A549 (cell line): ENCODE data around the gene FAM114A2. TPM values are rescaled to one million over a fixed set of nuclear protein-coding genes. Genes with fewer than 3 reads are reported as not detected.
A peak's percentile ranks its signal among the peaks of the same experiment; 100 is the strongest.

ENCODE experiments used
- ATAC-seq, 2 experiments: fragments of 200-7000 bp in 1 of 2; fragments of >200 bp in 1 of 2; cut with Nextera tagmentation in 1 of 2; cut with Tn5 transposase in 1 of 2; 3 replicates each; pipeline versions ENCODE4 v1.8.0 to v1.9.1; 2018 to 2020; ENCODE audit warnings: mild to moderate bottlenecking in 1 of 2, moderate library complexity in 1 of 2
- CTCF ChIA-PET: fragments of 300-600 bp; sonication (Branson Sonifier 250); formaldehyde crosslinking; extraction: SDS; loops from one replicate; lab custom pipeline; 2021; ENCODE audit warnings: antibody characterized with exemption, inconsistent platforms; lab: Yijun Ruan, JAX
- POLR2A ChIA-PET: fragments of 350-600 bp; formaldehyde crosslinking; extraction: SDS; loops from one replicate; lab custom pipeline; 2021; ENCODE audit warnings: antibody characterized with exemption, inconsistent platforms; lab: Yijun Ruan, JAX
- DNase-seq, 2 experiments: peaks; one replicate each; pipeline versions ENCODE4 v3.0.0 to v3.0.0-alpha.2; 2011 to 2016; ENCODE audit warnings: low read depth in 1 of 2, low spot score in 1 of 2
- FAIRE-seq: peaks from 2 replicates; lab custom pipeline; 2011; peaks lifted over from hg19 to GRCh38; lab: Jason Lieb, UNC
- H3K27ac ChIP-seq, 2 experiments: fragments of >200 bp; sonication (Bioruptor Twin); formaldehyde crosslinking; 3 replicates each; pipeline ENCODE4 v1.5.1; 2016 to 2017
- H3K4me1 ChIP-seq: fragments of >200 bp; sonication (Bioruptor Twin); formaldehyde crosslinking; 3 replicates; pipeline ENCODE4 v1.6.1; 2016
- H3K4me2 ChIP-seq: fragments of >200 bp; sonication (Bioruptor Twin); formaldehyde crosslinking; 3 replicates; pipeline ENCODE4 v1.6.1; 2016
- H3K4me3 ChIP-seq: fragments of >200 bp; sonication (Bioruptor Twin); formaldehyde crosslinking; 3 replicates; pipeline ENCODE4 v1.5.1; 2016
- H3K9me3 ChIP-seq: fragments of >200 bp; sonication (Bioruptor Twin); formaldehyde crosslinking; 3 replicates; pipeline ENCODE4 v1.6.1; 2016
- BHLHE40 ChIP-seq: IDR thresholded peaks from 2 replicates; pipeline ENCODE4 v1.6.1; 2012; ENCODE audit warnings: low read depth, low read length, inconsistent platforms
- CBX2 ChIP-seq: fragments of 200-600 bp; sonication (generic); IDR thresholded peaks from 2 replicates; pipeline ENCODE4 v1.6.1; 2016; ENCODE audit warnings: low read depth, mild to moderate bottlenecking, borderline replicate concordance
- CHD2 ChIP-seq: fragments of 150-350 bp; IDR thresholded peaks from 2 replicates; pipeline ENCODE4 v1.6.1; 2014; ENCODE audit warnings: low read length; ENCODE audit not compliant: partially characterized antibody
- EHMT2 ChIP-seq: fragments of 200-600 bp; sonication (generic); IDR thresholded peaks from 2 replicates; pipeline ENCODE4 v1.6.1; 2016; ENCODE audit warnings: antibody characterized with exemption, low read depth, mild to moderate bottlenecking, moderate library complexity
- ESRRA ChIP-seq: fragments of 150-350 bp; IDR thresholded peaks from 2 replicates; pipeline ENCODE4 v1.6.1; 2014; ENCODE audit warnings: mild to moderate bottlenecking, low read length, borderline replicate concordance
- FOXS1 ChIP-seq: fragments of 250-450 bp; sonication (Bioruptor Pico); IDR thresholded peaks from 2 replicates; pipeline ENCODE4 v1.5.0; 2020; ENCODE audit warnings: mild to moderate bottlenecking, moderate library complexity
- HOXB13 ChIP-seq: fragments of 250-450 bp; sonication (Bioruptor Pico); IDR thresholded peaks from 2 replicates; pipeline ENCODE4 v1.5.0; 2020; ENCODE audit warnings: low read depth, mild to moderate bottlenecking, moderate library complexity
- JUN ChIP-seq, 2 experiments: fragments of >200 bp; sonication (Bioruptor Twin); formaldehyde crosslinking; IDR thresholded peaks; 2 replicates in 1 of 2; 3 replicates in 1 of 2; pipeline ENCODE4 v1.6.1; 2016 to 2017
- JUNB ChIP-seq: fragments of >200 bp; sonication (Bioruptor Twin); formaldehyde crosslinking; IDR thresholded peaks from 2 replicates; pipeline ENCODE4 v1.6.1; 2016
- MAFK ChIP-seq: fragments of 450-650 bp; IDR thresholded peaks from 2 replicates; pipeline ENCODE4 v1.6.1; 2014; ENCODE audit not compliant: partially characterized antibody
- RAD21 ChIP-seq, 2 experiments: fragments of >200 bp in 1 of 2; sonication (Bioruptor Twin) in 1 of 2; formaldehyde crosslinking in 1 of 2; IDR thresholded peaks in 1 of 2; conservative IDR thresholded peaks in 1 of 2; 2 replicates in 1 of 2; 3 replicates in 1 of 2; pipeline ENCODE4 v1.6.1; 2012 to 2018; ENCODE audit warnings: inconsistent platforms in 1 of 2
- RFX5 ChIP-seq: fragments of 450-650 bp; IDR thresholded peaks from 2 replicates; pipeline ENCODE4 v1.7.1; 2014; ENCODE audit warnings: antibody characterized with exemption, mild to moderate bottlenecking, moderate library complexity
- WGBS: methylation state at CpG from one replicate; pipeline ENCODE4 v1.1.6; 2017; ENCODE audit errors: missing lambda C conversion rate; 5-methylcytosine and 5-hydroxymethylcytosine counted together
- polyA plus RNA-seq, 4 experiments: library from polyadenylated mRNA; depleted of rRNA in 3 of 4; stranded (reverse); fragments of >200 nt; fragmentation: RNase III in 1 of 4; extraction: RNeasy Plus Mini Kit Qiagen cat#74134 plus additional on column Dnase treatment in 1 of 4; gene quantifications; 2 replicates in 3 of 4; 3 replicates in 1 of 4; pipeline ENCODE4 v1.2.3, GENCODE V29; 2011 to 2017
- TF ChIP-seq, protein P1 (sequence below): fragments of 250-450 bp; sonication (Bioruptor Pico); IDR thresholded peaks from 2 replicates; pipeline ENCODE4 v1.5.0; 2020; ENCODE audit warnings: low read depth, mild to moderate bottlenecking, moderate library complexity
- TF ChIP-seq, protein P2 (sequence below): IDR thresholded peaks from 2 replicates; pipeline ENCODE4 v1.6.1; 2012
- TF ChIP-seq, protein P3 (sequence below): fragments of >200 bp; sonication (Bioruptor Twin); formaldehyde crosslinking; IDR thresholded peaks from 2 replicates; pipeline ENCODE4 v1.6.1; 2016
- TF ChIP-seq, protein P4 (sequence below): fragments of >200 bp; sonication (Bioruptor Twin); formaldehyde crosslinking; IDR thresholded peaks from 3 replicates; pipeline ENCODE4 v1.6.1; 2016
- TF ChIP-seq, protein P5 (sequence below): fragments of >200 bp; sonication (Bioruptor Twin); formaldehyde crosslinking; IDR thresholded peaks from 3 replicates; pipeline ENCODE4 v1.5.1; 2016

FAM114A2 gene
- polyA plus RNA-seq, 2 of the 4 experiments (the other 2 are of a cell fraction) = 14.6 to 21.3 TPM

DNA sequence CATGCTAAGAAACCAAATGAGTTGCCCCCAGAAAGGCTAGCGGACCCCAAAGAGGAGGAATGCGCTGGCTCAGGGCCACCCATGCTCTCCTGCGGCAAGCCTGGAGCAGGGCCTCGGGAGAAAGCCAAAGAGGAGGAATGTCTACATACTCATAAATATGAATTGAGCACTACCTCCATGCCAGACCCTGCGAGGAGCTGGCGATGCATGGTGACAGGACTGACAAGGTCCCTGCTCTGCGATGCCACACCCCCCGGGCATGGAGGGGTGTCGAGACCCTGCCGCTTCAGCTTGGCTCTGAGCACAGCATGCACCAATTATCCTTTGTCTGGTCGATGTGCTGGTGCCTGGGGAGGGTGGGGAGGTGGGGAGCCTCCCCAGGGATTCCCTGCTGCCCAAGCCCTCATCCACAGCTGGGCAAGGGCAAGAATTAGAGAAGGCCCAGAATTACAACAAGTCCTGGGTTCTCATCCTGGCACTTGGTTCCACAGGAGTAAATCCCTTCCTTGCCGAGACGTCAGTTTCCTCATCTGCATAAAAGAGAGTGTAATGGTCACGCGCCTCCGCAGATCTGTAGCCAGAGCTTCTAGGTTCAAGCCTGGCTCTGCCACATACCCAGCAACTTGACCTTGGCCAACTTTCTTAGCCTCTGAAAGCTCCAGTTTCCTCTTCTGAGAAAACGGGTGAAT is 74.4 kb downstream of the FAM114A2 start:
- Histone ChIP-seq H3K4me1 (no peaks in the 10 kb centered on the region), H3K4me3 (no peak overlapping the region), H3K27ac (no peak overlapping the region), H3K4me2 (peak overlapping the region; percentile 62; the same call in 1 of the 3 replicates), H3K9me3 (no peaks in the 10 kb centered on the region)
- FAIRE-seq (no peak), DNase-seq (no peak), ATAC-seq (peak in 1 of 2 experiments; percentile 14; a peak in 2 of 6 replicates)
- POLR2A ChIA-PET = no interaction called here
- CTCF ChIA-PET = interaction anchor here (0.6 to 6.2 kb wide), 63 partner anchors 7 to 1578 kb away, joined by 3 to 102 read pairs (median 3); no protein-coding TSS in a partner anchor
- 65% methylated on average over 13 of the region's 17 CpGs for WGBS
- no peak for TF ChIP-seq JUNB
- TF ChIP-seq, protein P1, sequence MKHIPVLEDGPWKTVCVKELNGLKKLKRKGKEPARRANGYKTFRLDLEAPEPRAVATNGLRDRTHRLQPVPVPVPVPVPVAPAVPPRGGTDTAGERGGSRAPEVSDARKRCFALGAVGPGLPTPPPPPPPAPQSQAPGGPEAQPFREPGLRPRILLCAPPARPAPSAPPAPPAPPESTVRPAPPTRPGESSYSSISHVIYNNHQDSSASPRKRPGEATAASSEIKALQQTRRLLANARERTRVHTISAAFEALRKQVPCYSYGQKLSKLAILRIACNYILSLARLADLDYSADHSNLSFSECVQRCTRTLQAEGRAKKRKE = no peak
- TF ChIP-seq BHLHE40 = no peak
- TF ChIP-seq RAD21 (conservative IDR thresholded peaks at IDR 0.05 in 1 of 2, IDR thresholded peaks at IDR 0.05 in 1 of 2) = no peak
- TF ChIP-seq, protein P2, sequence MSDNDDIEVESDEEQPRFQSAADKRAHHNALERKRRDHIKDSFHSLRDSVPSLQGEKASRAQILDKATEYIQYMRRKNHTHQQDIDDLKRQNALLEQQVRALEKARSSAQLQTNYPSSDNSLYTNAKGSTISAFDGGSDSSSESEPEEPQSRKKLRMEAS = no peak
- TF ChIP-seq, protein P3, sequence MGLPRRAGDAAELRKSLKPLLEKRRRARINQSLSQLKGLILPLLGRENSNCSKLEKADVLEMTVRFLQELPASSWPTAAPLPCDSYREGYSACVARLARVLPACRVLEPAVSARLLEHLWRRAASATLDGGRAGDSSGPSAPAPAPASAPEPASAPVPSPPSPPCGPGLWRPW = no peak
- TF ChIP-seq EHMT2 = no peak
- TF ChIP-seq JUN (IDR thresholded peaks at IDR 0.05) = no peak
- no peak for TF ChIP-seq FOXS1 (CRISPR knock-in tag)
- TF ChIP-seq, protein P4, sequence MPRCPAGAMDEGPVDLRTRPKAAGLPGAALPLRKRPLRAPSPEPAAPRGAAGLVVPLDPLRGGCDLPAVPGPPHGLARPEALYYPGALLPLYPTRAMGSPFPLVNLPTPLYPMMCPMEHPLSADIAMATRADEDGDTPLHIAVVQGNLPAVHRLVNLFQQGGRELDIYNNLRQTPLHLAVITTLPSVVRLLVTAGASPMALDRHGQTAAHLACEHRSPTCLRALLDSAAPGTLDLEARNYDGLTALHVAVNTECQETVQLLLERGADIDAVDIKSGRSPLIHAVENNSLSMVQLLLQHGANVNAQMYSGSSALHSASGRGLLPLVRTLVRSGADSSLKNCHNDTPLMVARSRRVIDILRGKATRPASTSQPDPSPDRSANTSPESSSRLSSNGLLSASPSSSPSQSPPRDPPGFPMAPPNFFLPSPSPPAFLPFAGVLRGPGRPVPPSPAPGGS = no peak
- TF ChIP-seq, protein P5, sequence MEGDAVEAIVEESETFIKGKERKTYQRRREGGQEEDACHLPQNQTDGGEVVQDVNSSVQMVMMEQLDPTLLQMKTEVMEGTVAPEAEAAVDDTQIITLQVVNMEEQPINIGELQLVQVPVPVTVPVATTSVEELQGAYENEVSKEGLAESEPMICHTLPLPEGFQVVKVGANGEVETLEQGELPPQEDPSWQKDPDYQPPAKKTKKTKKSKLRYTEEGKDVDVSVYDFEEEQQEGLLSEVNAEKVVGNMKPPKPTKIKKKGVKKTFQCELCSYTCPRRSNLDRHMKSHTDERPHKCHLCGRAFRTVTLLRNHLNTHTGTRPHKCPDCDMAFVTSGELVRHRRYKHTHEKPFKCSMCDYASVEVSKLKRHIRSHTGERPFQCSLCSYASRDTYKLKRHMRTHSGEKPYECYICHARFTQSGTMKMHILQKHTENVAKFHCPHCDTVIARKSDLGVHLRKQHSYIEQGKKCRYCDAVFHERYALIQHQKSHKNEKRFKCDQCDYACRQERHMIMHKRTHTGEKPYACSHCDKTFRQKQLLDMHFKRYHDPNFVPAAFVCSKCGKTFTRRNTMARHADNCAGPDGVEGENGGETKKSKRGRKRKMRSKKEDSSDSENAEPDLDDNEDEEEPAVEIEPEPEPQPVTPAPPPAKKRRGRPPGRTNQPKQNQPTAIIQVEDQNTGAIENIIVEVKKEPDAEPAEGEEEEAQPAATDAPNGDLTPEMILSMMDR = no peak

DNA sequence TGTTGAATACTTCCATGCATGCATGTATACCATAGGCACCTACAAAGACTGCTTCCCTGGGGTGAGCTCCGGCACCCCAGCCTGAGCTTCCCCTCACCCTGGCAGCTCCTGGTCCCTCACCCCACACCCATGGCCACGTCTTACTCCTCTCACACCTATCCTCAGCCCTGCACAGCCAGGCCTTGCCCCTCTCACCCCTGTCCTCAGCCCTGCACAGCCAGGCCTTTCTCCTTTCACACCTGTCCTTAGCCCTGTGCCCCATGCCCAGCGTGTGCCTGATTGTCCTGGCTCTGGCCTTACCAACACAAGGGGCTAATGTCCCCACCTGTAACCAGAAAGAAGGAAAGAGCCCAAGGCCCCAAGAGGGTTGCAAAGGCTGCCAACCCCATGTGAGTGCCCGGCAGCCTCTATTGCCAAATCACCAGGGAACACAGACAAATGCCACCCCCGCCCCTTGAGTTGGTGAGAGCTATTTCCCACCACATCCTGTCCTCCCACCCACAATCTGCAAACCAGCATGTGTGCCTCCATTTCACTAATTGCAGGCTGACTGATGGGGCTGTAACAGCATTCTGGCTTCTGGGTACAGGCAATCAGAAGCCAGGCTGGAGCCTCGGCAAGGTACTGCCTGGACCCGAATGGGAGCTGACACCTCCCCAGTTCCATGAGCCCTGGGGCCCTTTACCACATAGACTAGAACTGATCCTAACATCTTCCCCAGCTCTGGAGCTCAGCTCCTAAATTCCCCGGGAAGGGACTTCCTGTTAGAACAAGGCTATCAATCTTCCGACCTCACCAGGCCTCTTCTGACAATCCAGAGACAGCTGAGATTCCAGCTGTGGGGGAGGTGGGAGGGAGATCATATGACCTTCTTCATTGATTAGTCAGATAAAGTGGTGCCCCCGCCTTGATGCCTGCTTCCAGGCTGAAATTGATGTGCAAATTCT is 78.2 kb downstream of the FAM114A2 start:
- H3K4me2 ChIP-seq = no peak overlapping the region
- peak; percentile 11 to 15; a peak in 1 of 6 replicates for ATAC-seq
- no peak overlapping the region for H3K27ac ChIP-seq
- CTCF ChIA-PET = interaction anchor here (0.6 to 2.7 kb wide), 5 partner anchors 9 to 1428 kb away, joined by 3 to 14 read pairs (median 3); no protein-coding TSS in a partner anchor
- TF ChIP-seq MAFK = no peak
- TF ChIP-seq CBX2 = no peak
- no peak for TF ChIP-seq HOXB13 (CRISPR knock-in tag)
- no peak for TF ChIP-seq ESRRA
- no peak for TF ChIP-seq RFX5
- no peak for TF ChIP-seq EHMT2
- no peak for TF ChIP-seq CHD2
- TF ChIP-seq, all 56 proteins: peak for 0
- FAIRE-seq (no peak), DNase-seq (no peak)
- WGBS = 72% methylated on average over 10 of the region's 10 CpGs
- Histone ChIP-seq H3K4me1 (no peaks in the 10 kb centered on the region), H3K4me3 (no peak overlapping the region), H3K9me3 (no peaks in the 10 kb centered on the region)
- POLR2A ChIA-PET = no interaction called here
